Measurements from ENCODE around the gene GYS2.

- TF ChIP-seq CTCF (IDR thresholded peaks at IDR 0.05): no peak
- TF ChIP-seq POLR2A (IDR thresholded peaks at IDR 0.05): no peak
These were observed 59.1 kb downstream of the GYS2 start for GRCh38 chr12:21545557-21545956.
